GM20431 (cell line): ENCODE results near the gene ZBTB17.
"Not testable (repeated sequence)": the region's sequence is repeated elsewhere in the genome, so short reads cannot be mapped to it uniquely, and the experiment has no call there.

Experiments used
- in situ Hi-C: fragments of 300-500 bp; cut with MseI, MboI; formaldehyde crosslinking; loops from one replicate; pipeline ENCODE4 v1.15.0; 2020; ENCODE audit warnings: low sequenced_read_pairs; ENCODE audit not compliant: unreplicated experiment

The ZBTB17 gene

GRCh38 chr1:15975805-15976680, at the start of gene ZBTB17:
TSS of gene ZBTB17 (minus strand) at chr1:15976101. CDS start at chr1:15948495, 27,606 bp downstream.
- in situ Hi-C loops = loop anchor here (25.0 kb wide), 1 partner anchor 164 kb away; the partner anchor contains the start of gene UQCRHL

GRCh38 chr1:16023050-16023653, 47.3 kb upstream of the ZBTB17 start:
- in situ Hi-C loops = no loop called here

GRCh38 chr1:16022393-16022792, 46.5 kb upstream of the ZBTB17 start:
- in situ Hi-C loops = no loop called here

GRCh38 chr1:16021681-16022080, 45.8 kb upstream of the ZBTB17 start, which contains the start of gene CLCNKA:
TSS of gene CLCNKA (plus strand) at chr1:16022036. CDS start at chr1:16022620, 584 bp downstream.
- in situ Hi-C loops = no loop called here

GRCh38 chr1:16020878-16021277, 45.0 kb upstream of the ZBTB17 start:
- in situ Hi-C loops = not testable (repeated sequence)

GRCh38 chr1:16020325-16020724, 44.4 kb upstream of the ZBTB17 start:
- in situ Hi-C loops = no loop called here

GRCh38 chr1:16019644-16020277, 43.9 kb upstream of the ZBTB17 start:
- in situ Hi-C loops = no loop called here

GRCh38 chr1:16018749-16019643, 43.1 kb upstream of the ZBTB17 start:
- in situ Hi-C loops = no loop called here

GRCh38 chr1:16018308-16018707, 42.4 kb upstream of the ZBTB17 start:
- in situ Hi-C loops = no loop called here

GRCh38 chr1:16017461-16018303, 41.8 kb upstream of the ZBTB17 start, which contains the start of gene HSPB7:
TSS of gene HSPB7 (minus strand) at chr1:16018043. CDS start at chr1:16017963, 80 bp downstream.
- in situ Hi-C loops = no loop called here

- in situ Hi-C loops = no loop called here
Observed at GRCh38 chr1:16017076-16017460, 41.2 kb upstream of the ZBTB17 start.

- in situ Hi-C loops = no loop called here
Observed at GRCh38 chr1:16015960-16016901, 40.3 kb upstream of the ZBTB17 start.

- in situ Hi-C loops = no loop called here
Observed at GRCh38 chr1:16015491-16015890, 39.6 kb upstream of the ZBTB17 start.

GRCh38 chr1:16014509-16015482, 38.9 kb upstream of the ZBTB17 start:
- in situ Hi-C loops = no loop called here

GRCh38 chr1:16013908-16014258, 38.0 kb upstream of the ZBTB17 start:
- in situ Hi-C loops = no loop called here

GRCh38 chr1:16013220-16013907, 37.5 kb upstream of the ZBTB17 start:
- in situ Hi-C loops = no loop called here
